Transverse colon (tissue), 3 donors: Measurements from ENCODE around the gene THRA.
A peak's percentile ranks its signal among the peaks of the same experiment; 100 is the strongest.

ENCODE experiments used
- POLR2A ChIP-seq: fragments of 450-650 bp; IDR thresholded peaks from one replicate; pipeline ENCODE4 v1.6.1; 2016; ENCODE audit warnings: antibody characterized with exemption, mild to moderate bottlenecking, moderate library complexity
- TF ChIP-seq, protein P1 (sequence below), 5 experiments: fragments of 200-600 bp in 3 of 5; fragments of 450-650 bp in 2 of 5; sonication (generic) in 3 of 5; IDR thresholded peaks; 1 replicate in 2 of 5; 2 replicates in 3 of 5; pipeline ENCODE4 v1.5.1; 2016 to 2017; ENCODE audit warnings: antibody characterized with exemption in 5 of 5, inconsistent platforms in 3 of 5, mild to moderate bottlenecking in 2 of 5, moderate library complexity in 1 of 5

- TF ChIP-seq, protein P1, sequence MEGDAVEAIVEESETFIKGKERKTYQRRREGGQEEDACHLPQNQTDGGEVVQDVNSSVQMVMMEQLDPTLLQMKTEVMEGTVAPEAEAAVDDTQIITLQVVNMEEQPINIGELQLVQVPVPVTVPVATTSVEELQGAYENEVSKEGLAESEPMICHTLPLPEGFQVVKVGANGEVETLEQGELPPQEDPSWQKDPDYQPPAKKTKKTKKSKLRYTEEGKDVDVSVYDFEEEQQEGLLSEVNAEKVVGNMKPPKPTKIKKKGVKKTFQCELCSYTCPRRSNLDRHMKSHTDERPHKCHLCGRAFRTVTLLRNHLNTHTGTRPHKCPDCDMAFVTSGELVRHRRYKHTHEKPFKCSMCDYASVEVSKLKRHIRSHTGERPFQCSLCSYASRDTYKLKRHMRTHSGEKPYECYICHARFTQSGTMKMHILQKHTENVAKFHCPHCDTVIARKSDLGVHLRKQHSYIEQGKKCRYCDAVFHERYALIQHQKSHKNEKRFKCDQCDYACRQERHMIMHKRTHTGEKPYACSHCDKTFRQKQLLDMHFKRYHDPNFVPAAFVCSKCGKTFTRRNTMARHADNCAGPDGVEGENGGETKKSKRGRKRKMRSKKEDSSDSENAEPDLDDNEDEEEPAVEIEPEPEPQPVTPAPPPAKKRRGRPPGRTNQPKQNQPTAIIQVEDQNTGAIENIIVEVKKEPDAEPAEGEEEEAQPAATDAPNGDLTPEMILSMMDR (IDR thresholded peaks at IDR 0.05), result peak; percentile 93 to 99 (median 94)
- TF ChIP-seq POLR2A, result peak; percentile 3
These were observed 12.6 kb downstream of the THRA start for GRCh38 chr17:40075201-40075941.
